Pons (tissue), 1 donor: ENCODE measurements around the gene RASGEF1B.
"Not testable (repeated sequence)": the region's sequence is repeated elsewhere in the genome, so short reads cannot be mapped to it uniquely, and the experiment has no call there.

Experiments
- DNase-seq: peaks from one replicate; pipeline ENCODE4 v3.0.0-alpha.2; 2016; ENCODE audit warnings: low spot score

Gene RASGEF1B

GRCh38 chr4:81431971-81432370 is 39.7 kb downstream of the RASGEF1B start:
- no peak for DNase-seq

- DNase-seq = no peak
These were observed 42.1 kb downstream of the RASGEF1B start for GRCh38 chr4:81429607-81430006.

GRCh38 chr4:81429031-81429430 is 42.7 kb downstream of the RASGEF1B start:
- no peak for DNase-seq

GRCh38 chr4:81428002-81428401 is 43.7 kb downstream of the RASGEF1B start:
- no peak for DNase-seq

- DNase-seq = peak; percentile 57
These were observed 44.3 kb downstream of the RASGEF1B start for GRCh38 chr4:81427344-81427821.

GRCh38 chr4:81426770-81427289 is 44.9 kb downstream of the RASGEF1B start:
- DNase-seq = peak; percentile 76

GRCh38 chr4:81424816-81425755 is 46.6 kb downstream of the RASGEF1B start:
- no peak for DNase-seq

- no peak for DNase-seq
These were observed 47.4 kb downstream of the RASGEF1B start for GRCh38 chr4:81424336-81424735.

- no peak for DNase-seq
These were observed 49.1 kb downstream of the RASGEF1B start for GRCh38 chr4:81422595-81422994.

GRCh38 chr4:81421346-81422218 is 50.1 kb downstream of the RASGEF1B start:
- DNase-seq = no peak

- no peak for DNase-seq
These were observed 53.1 kb downstream of the RASGEF1B start for GRCh38 chr4:81418572-81418971.

- DNase-seq = no peak
These were observed 58.7 kb downstream of the RASGEF1B start for GRCh38 chr4:81412946-81413495.

GRCh38 chr4:81410680-81411079 is 61.0 kb downstream of the RASGEF1B start:
- DNase-seq = no peak

- DNase-seq = no peak
These were observed 61.9 kb downstream of the RASGEF1B start for GRCh38 chr4:81409836-81410235.

GRCh38 chr4:81408341-81408740 is 63.4 kb downstream of the RASGEF1B start:
- no peak for DNase-seq

- DNase-seq = no peak
These were observed 64.0 kb downstream of the RASGEF1B start for GRCh38 chr4:81407726-81408125.

- not testable (repeated sequence) for DNase-seq
These were observed 65.2 kb downstream of the RASGEF1B start for GRCh38 chr4:81406481-81406880.

- DNase-seq = peak; percentile 98
These were observed 65.8 kb downstream of the RASGEF1B start for GRCh38 chr4:81405900-81406401.

- no peak for DNase-seq
These were observed 67.0 kb downstream of the RASGEF1B start for GRCh38 chr4:81404741-81405140.

GRCh38 chr4:81404294-81404693 is 67.4 kb downstream of the RASGEF1B start:
- DNase-seq = no peak

GRCh38 chr4:81399306-81400086 is 72.2 kb downstream of the RASGEF1B start:
- DNase-seq = no peak
